Neural cell (in vitro differentiated cells): ENCODE data around the gene OBSCN.

Experiments
- CTCF ChIP-seq: fragments of 450-650 bp; IDR thresholded peaks from 2 replicates; pipeline ENCODE4 v1.5.1; 2014; ENCODE audit warnings: antibody characterized with exemption, mild to moderate bottlenecking, moderate library complexity; ENCODE audit not compliant: poor library complexity, severe bottlenecking
- EP300 ChIP-seq: fragments of 450-650 bp; conservative IDR thresholded peaks from 2 replicates; pipeline ENCODE4 v1.6.1; 2014; ENCODE audit warnings: antibody characterized with exemption, mild to moderate bottlenecking, moderate library complexity; ENCODE audit not compliant: poor library complexity, severe bottlenecking
- EZH2 ChIP-seq: fragments of 200-600, 300-800 bp; shearing (Covaris generic), sonication (generic); IDR thresholded peaks from 2 replicates; pipeline ENCODE4 v1.6.1; 2014; ENCODE audit warnings: antibody characterized with exemption, low read length, borderline replicate concordance, mild to moderate bottlenecking; ENCODE audit not compliant: insufficient read depth, poor library complexity, severe bottlenecking
- POLR2AphosphoS5 ChIP-seq: IDR thresholded peaks from 2 replicates; pipeline ENCODE4 v1.6.1; 2012
- RAD21 ChIP-seq: fragments of 450-650 bp; conservative IDR thresholded peaks from 2 replicates; pipeline ENCODE4 v1.6.1; 2014; ENCODE audit warnings: antibody characterized with exemption, mild to moderate bottlenecking, moderate library complexity

- TF ChIP-seq CTCF, result no peak
- TF ChIP-seq POLR2AphosphoS5, result no peak
- TF ChIP-seq EP300, result no peak
- TF ChIP-seq RAD21, result no peak
- TF ChIP-seq EZH2, result no peak
Measured at GRCh38 chr1:228408869-228409805, 201.3 kb downstream of the OBSCN start.
